Measurements from ENCODE around the gene FAM32A.

FAM32A gene

DNA sequence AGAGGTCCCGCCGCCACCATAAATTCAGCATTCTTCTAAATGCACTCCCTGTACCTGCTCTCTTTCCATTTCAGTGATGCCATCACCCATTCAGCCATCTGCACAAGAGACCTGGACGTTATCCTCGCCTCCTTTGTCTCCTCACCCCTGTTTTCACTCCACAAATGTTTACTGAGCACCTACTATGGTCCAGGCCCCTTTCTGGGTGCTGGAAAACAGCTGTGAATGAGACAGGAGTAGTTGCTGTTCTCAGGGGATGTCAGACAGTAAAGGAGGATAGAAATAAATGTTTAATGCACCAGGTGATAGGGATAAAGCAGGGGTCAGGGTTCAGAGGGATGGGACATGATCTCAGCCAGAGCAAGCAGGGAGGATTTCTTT lies 15.8 kb downstream of the FAM32A start:
- H3K4me3 Mint-ChIP-seq, result peak overlapping the region; percentile 69 to 83 (median 70)
- H3K27ac Mint-ChIP-seq, result peak overlapping the region in 2 of 3 experiments; percentile 23 to 75
- no peaks in the 10 kb centered on the region for H3K9me3 Mint-ChIP-seq
- H3K27me3 Mint-ChIP-seq (ENCODE audit: low read depth), result no peaks in the 10 kb centered on the region
- peaks cover 34% of the 10 kb centered on the region for H3K4me1 Mint-ChIP-seq
- no peak for TF ChIP-seq CTCF (IDR thresholded peaks at IDR 0.05; ENCODE audit: unreplicated experiment in 3 of 3)
- peaks cover 25% of the 10 kb centered on the region for H3K36me3 Mint-ChIP-seq (ENCODE audit: low read depth)

GRCh38 chr19:16202320-16203255 lies 17.4 kb downstream of the FAM32A start:
- H3K27me3 Mint-ChIP-seq (ENCODE audit: low read depth), result no peaks in the 10 kb centered on the region
- TF ChIP-seq CTCF (IDR thresholded peaks at IDR 0.05; ENCODE audit: unreplicated experiment in 3 of 3), result no peak
- peaks cover 25% of the 10 kb centered on the region for H3K36me3 Mint-ChIP-seq (ENCODE audit: low read depth)
- H3K27ac Mint-ChIP-seq, result peak overlapping the region in 1 of 3 experiments; percentile 77
- no peaks in the 10 kb centered on the region for H3K9me3 Mint-ChIP-seq
- H3K4me1 Mint-ChIP-seq, result peaks cover 26% of the 10 kb centered on the region
- peak overlapping the region; percentile 47 to 64 (median 53) for H3K4me3 Mint-ChIP-seq

- Mint-ChIP-seq H3K9me3 (no peaks in the 10 kb centered on the region), H3K27me3 (ENCODE audit: low read depth) (no peaks in the 10 kb centered on the region), H3K27ac (no peak overlapping the region), H3K4me1 (peaks cover 22% of the 10 kb centered on the region), H3K36me3 (ENCODE audit: low read depth) (peaks cover 32% of the 10 kb centered on the region), H3K4me3 (no peak overlapping the region)
- TF ChIP-seq CTCF (IDR thresholded peaks at IDR 0.05; ENCODE audit: unreplicated experiment in 3 of 3), result no peak
Observed at GRCh38 chr19:16203256-16204004, 18.2 kb downstream of the FAM32A start.

DNA sequence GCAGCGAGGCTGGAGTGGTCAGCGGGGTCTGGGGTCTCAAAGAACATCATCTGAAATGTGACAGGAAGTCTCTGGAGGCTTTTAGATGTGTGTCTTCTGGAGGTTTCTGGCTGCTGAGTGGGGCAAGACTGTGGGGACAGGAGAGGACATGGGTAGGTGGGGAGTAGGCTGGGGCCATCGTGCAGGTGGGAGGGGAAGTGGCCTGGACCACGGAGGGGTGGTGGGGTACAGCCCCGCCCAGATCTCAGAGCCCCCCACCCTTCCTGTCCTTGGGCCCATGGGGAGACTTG lies 18.7 kb downstream of the FAM32A start:
- peaks cover 17% of the 10 kb centered on the region for H3K4me1 Mint-ChIP-seq
- peaks cover 37% of the 10 kb centered on the region for H3K36me3 Mint-ChIP-seq (ENCODE audit: low read depth)
- TF ChIP-seq CTCF (IDR thresholded peaks at IDR 0.05; ENCODE audit: unreplicated experiment in 3 of 3), result no peak
- no peak overlapping the region for H3K4me3 Mint-ChIP-seq
- H3K27me3 Mint-ChIP-seq (ENCODE audit: low read depth), result no peaks in the 10 kb centered on the region
- no peaks in the 10 kb centered on the region for H3K9me3 Mint-ChIP-seq
- H3K27ac Mint-ChIP-seq, result no peak overlapping the region

GRCh38 chr19:16205205-16206045 lies 20.2 kb downstream of the FAM32A start:
- no peak overlapping the region for H3K27ac Mint-ChIP-seq
- no peak overlapping the region for H3K4me3 Mint-ChIP-seq
- no peaks in the 10 kb centered on the region for H3K9me3 Mint-ChIP-seq
- no peak for TF ChIP-seq CTCF (IDR thresholded peaks at IDR 0.05; ENCODE audit: unreplicated experiment in 3 of 3)
- peaks cover 48% of the 10 kb centered on the region for H3K36me3 Mint-ChIP-seq (ENCODE audit: low read depth)
- H3K4me1 Mint-ChIP-seq, result peaks cover 13% of the 10 kb centered on the region
- H3K27me3 Mint-ChIP-seq (ENCODE audit: low read depth), result no peaks in the 10 kb centered on the region
